ENCODE results near the gene USP6.

DNA sequence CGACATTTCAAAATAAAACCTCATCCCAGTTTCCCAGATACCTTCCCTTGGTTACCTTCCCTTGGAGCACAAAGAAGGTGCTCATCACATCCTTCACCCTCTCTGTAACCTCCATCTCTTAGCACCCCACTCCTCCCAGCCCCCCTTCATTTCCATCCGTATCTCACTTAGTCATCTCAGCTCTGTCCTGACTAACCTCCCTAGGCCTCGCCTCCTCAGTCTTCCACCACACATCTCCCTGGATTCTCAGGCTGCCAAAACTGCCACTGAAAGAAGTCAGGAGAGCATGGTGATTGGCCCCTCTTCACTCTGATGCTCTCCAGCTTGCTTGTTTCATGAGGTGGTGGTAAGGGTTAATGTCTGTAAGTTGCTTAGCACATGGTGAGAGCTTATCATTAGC is 35.2 kb upstream of the USP6 start:
- no peak for TF ChIP-seq POLR2AphosphoS5 (IDR thresholded peaks at IDR 0.05; ENCODE audit: low read depth, low read length)
- no peak for TF ChIP-seq POLR2A (IDR thresholded peaks at IDR 0.05; ENCODE audit: low read depth, low read length)
- TF ChIP-seq TAF1 (IDR thresholded peaks at IDR 0.05; ENCODE audit: borderline replicate concordance, low read depth, low read length), result no peak

All from GM12892 (cell line).